Vagina (tissue), 2 donors: ENCODE measurements around the gene NCS1. TPM values are rescaled to one million over a fixed set of nuclear protein-coding genes. Genes with fewer than 3 reads are reported as not detected.
A peak's percentile ranks its signal among the peaks of the same experiment; 100 is the strongest.

Experiments
- DNase-seq, 2 donors: peaks; one replicate each; pipeline ENCODE4 v3.0.0-alpha.2; 2017; ENCODE audit errors: extremely low spot score in 2 of 2
- H3K27ac ChIP-seq: fragments of 200-600 bp; sonication (generic); one replicate; pipeline ENCODE4 v1.5.1; 2019
- H3K27me3 ChIP-seq: fragments of 200-600 bp; sonication (generic); one replicate; pipeline ENCODE4 v1.5.1; 2019
- H3K36me3 ChIP-seq, 2 donors: fragments of 200-600 bp; sonication (generic); one replicate each; pipeline ENCODE4 v1.5.1; 2017 to 2019
- H3K4me1 ChIP-seq: fragments of 200-600 bp; sonication (generic); one replicate; pipeline ENCODE4 v1.5.1; 2019
- H3K4me3 ChIP-seq, 2 donors: fragments of 200-600 bp; sonication (generic); 1 replicate in 1 of 2; 2 replicates in 1 of 2; pipeline ENCODE4 v1.5.1; 2016 to 2019
- H3K9me3 ChIP-seq: fragments of 200-600 bp; sonication (generic); one replicate; pipeline ENCODE4 v1.5.1; 2019
- CTCF ChIP-seq, 3 experiments: fragments of 450-650 bp in 2 of 3; fragments of 200-600 bp in 1 of 3; sonication (generic) in 1 of 3; IDR thresholded peaks; one replicate each; pipeline ENCODE4 v1.5.1; 2017 to 2019; ENCODE audit warnings: antibody characterized with exemption in 3 of 3, mild to moderate bottlenecking in 2 of 3, moderate library complexity in 2 of 3
- POLR2A ChIP-seq, 2 donors: fragments of 450-650 bp; IDR thresholded peaks; one replicate each; pipeline ENCODE4 v1.6.1; 2017; ENCODE audit warnings: antibody characterized with exemption in 2 of 2, mild to moderate bottlenecking in 2 of 2, moderate library complexity in 2 of 2
- POLR2AphosphoS5 ChIP-seq, 2 donors: sonication (generic); formaldehyde crosslinking; IDR thresholded peaks; one replicate each; pipeline ENCODE4 v1.9.0; 2017; ENCODE audit warnings: antibody characterized with exemption in 2 of 2, mild to moderate bottlenecking in 2 of 2, low read depth in 1 of 2; ENCODE audit not compliant: insufficient read depth in 1 of 2
- intact Hi-C: fragments of 100-400 bp; cut with DNase I; formaldehyde crosslinking; loops from one replicate; pipeline ENCODE4 v1.15.1; 2023
- total RNA-seq: library from RNA; depleted of rRNA; stranded (reverse); fragments of >200 nt; gene quantifications from one replicate; pipeline ENCODE4 v1.2.3, GENCODE V29; 2016

The NCS1 gene
- total RNA-seq, 1 donor from 2014 or later: 20.4 TPM

GRCh38 chr9:130284690-130285089, 112.5 kb downstream of the NCS1 start:
- Histone ChIP-seq H3K4me3 (no peak overlapping the region), H3K27ac (peak overlapping the region; percentile 59), H3K27me3 (no peaks in the 10 kb centered on the region), H3K9me3 (no peaks in the 10 kb centered on the region), H3K4me1 (peaks cover 50% of the 10 kb centered on the region), H3K36me3 (no peaks in the 10 kb centered on the region)
- intact Hi-C loops: no loop called here
- DNase-seq: no peak
- TF ChIP-seq POLR2AphosphoS5 (IDR thresholded peaks at IDR 0.05; ENCODE audit: insufficient read depth in 1 of 2, low read depth in 1 of 2) (no peak), POLR2A (IDR thresholded peaks at IDR 0.05) (no peak), CTCF (IDR thresholded peaks at IDR 0.05) (no peak)

DNA sequence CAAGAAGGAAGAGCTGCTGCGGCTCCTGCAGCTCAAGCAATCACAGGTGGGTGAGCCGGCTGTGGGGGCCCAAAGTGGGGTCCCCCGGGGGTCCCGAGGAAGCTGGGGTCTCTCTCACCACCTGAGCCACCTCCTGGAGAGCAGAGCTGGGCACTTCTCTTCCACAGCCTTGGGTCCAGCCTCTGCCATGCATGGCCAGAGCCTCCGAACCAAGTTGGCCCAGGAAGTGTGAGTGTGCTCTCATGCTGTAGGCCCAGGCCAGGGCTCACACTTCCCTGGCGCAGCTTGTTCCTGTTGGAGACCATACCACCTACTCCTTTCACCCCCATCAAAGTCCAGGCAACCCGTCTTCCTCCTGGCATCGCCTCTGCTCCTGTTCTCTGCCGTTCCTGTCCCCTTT, 113.1 kb downstream of the NCS1 start:
- Histone ChIP-seq H3K4me1 (peaks cover 55% of the 10 kb centered on the region), H3K27me3 (no peaks in the 10 kb centered on the region), H3K36me3 (no peaks in the 10 kb centered on the region), H3K9me3 (no peaks in the 10 kb centered on the region), H3K27ac (no peak overlapping the region), H3K4me3 (no peak overlapping the region)
- intact Hi-C loops: no loop called here
- DNase-seq: no peak
- TF ChIP-seq POLR2A (IDR thresholded peaks at IDR 0.05) (no peak), POLR2AphosphoS5 (IDR thresholded peaks at IDR 0.05; ENCODE audit: insufficient read depth in 1 of 2, low read depth in 1 of 2) (no peak), CTCF (IDR thresholded peaks at IDR 0.05) (no peak)

DNA sequence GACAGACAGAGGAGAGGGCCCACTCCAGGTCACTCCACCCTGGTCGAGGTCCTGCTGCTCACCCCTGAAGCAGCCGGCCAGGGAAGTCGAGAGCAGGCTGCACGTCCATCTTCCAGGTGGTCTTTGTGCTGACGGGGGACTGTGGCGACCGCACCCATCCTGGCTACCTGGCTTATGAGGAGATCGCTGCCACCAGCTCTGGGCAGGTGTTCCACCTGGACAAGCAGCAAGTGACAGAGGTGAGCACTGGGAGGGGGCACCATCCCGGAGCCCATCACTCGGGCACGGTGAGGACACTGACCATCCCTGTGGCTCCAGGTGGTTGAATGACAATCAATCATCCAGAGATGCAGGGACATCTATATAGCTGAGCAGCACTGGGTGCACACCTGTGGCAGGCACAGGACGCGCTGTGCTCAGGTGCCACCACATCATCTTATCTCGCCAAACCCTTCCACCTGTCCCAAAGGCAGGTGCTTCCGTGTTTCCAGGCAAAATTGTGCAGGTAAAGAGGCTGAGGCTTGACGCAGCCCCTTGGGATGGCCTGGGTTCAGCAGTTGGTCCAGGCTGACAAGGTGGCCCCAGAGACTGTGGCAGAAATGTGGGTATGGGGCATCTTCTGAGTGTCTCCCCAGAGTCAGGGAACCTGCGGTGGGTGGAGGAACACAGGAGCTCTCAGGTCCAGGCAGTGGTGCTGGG, 114.0 kb downstream of the NCS1 start:
- no peaks in the 10 kb centered on the region for H3K27me3 ChIP-seq
- intact Hi-C loops: no loop called here

More for the DNA sequence above, 114.0 kb downstream of the NCS1 start:
- H3K27ac ChIP-seq: no peak overlapping the region
- no peak for DNase-seq
- H3K9me3 ChIP-seq: no peaks in the 10 kb centered on the region
- peaks cover 65% of the 10 kb centered on the region for H3K4me1 ChIP-seq
- H3K4me3 ChIP-seq: no peak overlapping the region
- no peaks in the 10 kb centered on the region for H3K36me3 ChIP-seq
- TF ChIP-seq POLR2AphosphoS5 (IDR thresholded peaks at IDR 0.05; ENCODE audit: insufficient read depth in 1 of 2, low read depth in 1 of 2) (no peak), POLR2A (IDR thresholded peaks at IDR 0.05) (no peak), CTCF (IDR thresholded peaks at IDR 0.05) (no peak)

Other genes with a start within 250 kb of the NCS1 start
- 47.1 TPM for gene FNBP1, start 129.2 kb upstream of the NCS1 start, total RNA-seq
- 25.5 TPM for gene GPR107, start 118.5 kb upstream of the NCS1 start, total RNA-seq
- gene HMCN2, start 93.4 kb downstream of the NCS1 start, total RNA-seq: 5.2 TPM